MM.1S (cell line): ENCODE measurements around the gene KCNJ18.
"Not testable (repeated sequence)": the region's sequence is repeated elsewhere in the genome, so short reads cannot be mapped to it uniquely, and the experiment has no call there.

Experiments
- DNase-seq: peaks from one replicate; pipeline ENCODE4 v3.0.0-alpha.2; 2015
- H2AFZ ChIP-seq: fragments of 300-600 bp; sonication (generic); 2 replicates; pipeline ENCODE4 v1.6.0; 2016; ENCODE audit warnings: antibody characterized with exemption, low read length
- H3F3A ChIP-seq: fragments of 300-600 bp; sonication (generic); 2 replicates; pipeline ENCODE4 v1.6.1; 2016; ENCODE audit warnings: mild to moderate bottlenecking, antibody characterized with exemption, low read length, moderate library complexity, mixed read lengths; ENCODE audit not compliant: insufficient read depth
- H3K27ac ChIP-seq: fragments of 300-600 bp; sonication (generic); 2 replicates; pipeline ENCODE4 v1.5.1; 2016; ENCODE audit warnings: mild to moderate bottlenecking, low read length
- H3K27me3 ChIP-seq: fragments of 300-600 bp; sonication (generic); replicated peaks from 2 replicates; pipeline ENCODE4 v1.6.0; 2016; ENCODE audit warnings: low read length; ENCODE audit not compliant: insufficient read depth
- H3K36me3 ChIP-seq: fragments of 300-600 bp; sonication (generic); replicated peaks from 2 replicates; pipeline ENCODE4 v1.6.1; 2016; ENCODE audit warnings: mild to moderate bottlenecking, low read length, mixed read lengths; ENCODE audit not compliant: insufficient read depth
- H3K4me1 ChIP-seq: fragments of 300-600 bp; sonication (generic); 2 replicates; pipeline ENCODE4 v1.6.1; 2016; ENCODE audit warnings: low read length, mixed read lengths
- H3K4me2 ChIP-seq: fragments of 300-600 bp; sonication (generic); 2 replicates; pipeline ENCODE4 v1.6.0; 2016; ENCODE audit warnings: low read depth, low read length
- H3K4me3 ChIP-seq: fragments of 300-600 bp; sonication (generic); 2 replicates; pipeline ENCODE4 v1.5.1; 2016; ENCODE audit warnings: low read length, mixed read lengths
- H3K79me2 ChIP-seq: fragments of 300-600 bp; sonication (generic); 2 replicates; pipeline ENCODE4 v1.6.1; 2016; ENCODE audit warnings: mixed run types, low read length, mixed read lengths
- H3K9ac ChIP-seq: fragments of 300-600 bp; sonication (generic); 2 replicates; pipeline ENCODE4 v1.6.1; 2016; ENCODE audit warnings: low read length, mixed read lengths
- H3K9me2 ChIP-seq: fragments of 300-600 bp; sonication (generic); replicated peaks from 2 replicates; pipeline ENCODE4 v1.6.1; 2016; ENCODE audit warnings: mild to moderate bottlenecking, low read length, mixed read lengths; ENCODE audit not compliant: insufficient read depth
- H3K9me3 ChIP-seq: fragments of 300-600 bp; sonication (generic); replicated peaks from 2 replicates; pipeline ENCODE4 v1.6.1; 2016; ENCODE audit warnings: mild to moderate bottlenecking, low read length, mixed read lengths; ENCODE audit not compliant: insufficient read depth
- H4K20me1 ChIP-seq: fragments of 300-600 bp; sonication (generic); 2 replicates; pipeline ENCODE4 v1.6.1; 2016; ENCODE audit warnings: mild to moderate bottlenecking, low read length, moderate library complexity, mixed read lengths; ENCODE audit not compliant: insufficient read depth
- EZH2 ChIP-seq: fragments of 300-600 bp; sonication (generic); optimal IDR thresholded peaks from 2 replicates; pipeline ENCODE3; 2017; ENCODE audit warnings: low read depth, mild to moderate bottlenecking, antibody characterized with exemption, low read length, mixed read lengths
- EZH2phosphoT487 ChIP-seq: fragments of 300-600 bp; sonication (generic); IDR thresholded peaks from 2 replicates; pipeline ENCODE4 v1.6.1; 2018; ENCODE audit warnings: antibody characterized with exemption, low read length
- TF ChIP-seq, protein P1 (sequence below): fragments of 300-600 bp; sonication (generic); IDR thresholded peaks from 2 replicates; pipeline ENCODE4 v1.5.1; 2016; ENCODE audit warnings: antibody characterized with exemption, low read length, mixed read lengths

KCNJ18 gene

DNA sequence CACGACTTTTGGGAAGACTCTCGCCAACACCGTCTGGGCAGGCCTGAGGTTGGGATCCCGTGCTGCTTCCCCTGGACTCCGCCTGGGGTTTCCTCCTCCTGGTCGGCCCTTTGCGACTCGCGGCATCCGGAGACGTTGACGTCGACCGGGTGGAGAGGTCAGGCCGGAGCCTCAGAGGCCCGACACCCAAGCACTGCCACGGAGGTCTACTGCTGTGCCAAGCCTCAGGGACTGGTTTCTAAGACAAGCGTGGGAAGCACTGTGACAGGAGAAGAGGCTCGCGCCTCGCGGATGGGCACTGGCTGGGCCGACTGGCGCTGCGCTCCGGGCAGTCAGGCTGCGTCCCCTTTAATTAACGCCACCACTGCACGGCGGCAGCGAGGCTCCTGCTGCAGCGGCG lies 7.9 kb upstream of the KCNJ18 start:
- H2AFZ ChIP-seq, DNase-seq, H3K27me3 ChIP-seq, H3K27ac ChIP-seq, H3K9ac ChIP-seq, H4K20me1 ChIP-seq, H3K9me3 ChIP-seq, H3K4me1 ChIP-seq, H3K79me2 ChIP-seq, H3K4me3 ChIP-seq, H3F3A ChIP-seq, H3K36me3 ChIP-seq, H3K4me2 ChIP-seq, H3K9me2 ChIP-seq: not testable (repeated sequence)

DNA sequence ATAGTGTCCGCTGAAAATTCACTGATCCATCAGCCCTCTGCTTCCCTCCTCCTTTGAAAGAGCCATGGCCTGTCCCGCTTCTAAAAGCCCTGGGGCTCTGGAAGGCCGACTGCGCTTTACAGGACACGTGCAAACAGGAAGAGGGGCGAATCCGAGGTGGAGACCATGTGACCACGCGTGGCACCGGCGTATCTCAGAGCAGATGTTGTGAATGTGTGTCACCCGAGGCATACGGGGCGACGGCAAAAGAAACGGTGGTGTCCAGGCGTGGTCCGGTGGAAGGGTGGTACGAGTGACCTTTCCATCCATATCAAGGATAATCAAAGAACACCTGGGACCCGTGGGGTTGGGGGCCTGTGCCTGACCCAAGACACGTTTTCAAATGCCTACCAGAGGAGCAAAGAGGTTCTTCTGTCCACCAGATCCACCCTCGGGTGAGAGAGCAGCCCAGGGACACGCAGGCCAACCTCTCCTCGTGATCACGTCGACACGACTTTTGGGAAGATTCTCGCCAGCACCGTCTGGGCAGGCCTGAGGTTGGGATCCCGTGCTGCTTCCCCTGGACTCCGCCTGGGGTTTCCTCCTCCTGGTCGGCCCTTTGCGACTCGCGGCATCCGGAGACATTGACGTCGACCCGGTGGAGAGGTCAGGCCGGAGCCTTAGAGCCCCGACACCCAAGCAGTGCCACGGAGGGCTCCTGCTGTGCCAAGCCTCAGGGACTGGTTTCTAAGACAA lies 7.1 kb upstream of the KCNJ18 start:
- not testable (repeated sequence) for H3K4me3 ChIP-seq, H3K27ac ChIP-seq, H3K9me2 ChIP-seq, H3F3A ChIP-seq, H4K20me1 ChIP-seq, H3K4me2 ChIP-seq, H3K36me3 ChIP-seq, H3K4me1 ChIP-seq, H3K9ac ChIP-seq, H3K9me3 ChIP-seq, H2AFZ ChIP-seq, H3K27me3 ChIP-seq, DNase-seq, H3K79me2 ChIP-seq

DNA sequence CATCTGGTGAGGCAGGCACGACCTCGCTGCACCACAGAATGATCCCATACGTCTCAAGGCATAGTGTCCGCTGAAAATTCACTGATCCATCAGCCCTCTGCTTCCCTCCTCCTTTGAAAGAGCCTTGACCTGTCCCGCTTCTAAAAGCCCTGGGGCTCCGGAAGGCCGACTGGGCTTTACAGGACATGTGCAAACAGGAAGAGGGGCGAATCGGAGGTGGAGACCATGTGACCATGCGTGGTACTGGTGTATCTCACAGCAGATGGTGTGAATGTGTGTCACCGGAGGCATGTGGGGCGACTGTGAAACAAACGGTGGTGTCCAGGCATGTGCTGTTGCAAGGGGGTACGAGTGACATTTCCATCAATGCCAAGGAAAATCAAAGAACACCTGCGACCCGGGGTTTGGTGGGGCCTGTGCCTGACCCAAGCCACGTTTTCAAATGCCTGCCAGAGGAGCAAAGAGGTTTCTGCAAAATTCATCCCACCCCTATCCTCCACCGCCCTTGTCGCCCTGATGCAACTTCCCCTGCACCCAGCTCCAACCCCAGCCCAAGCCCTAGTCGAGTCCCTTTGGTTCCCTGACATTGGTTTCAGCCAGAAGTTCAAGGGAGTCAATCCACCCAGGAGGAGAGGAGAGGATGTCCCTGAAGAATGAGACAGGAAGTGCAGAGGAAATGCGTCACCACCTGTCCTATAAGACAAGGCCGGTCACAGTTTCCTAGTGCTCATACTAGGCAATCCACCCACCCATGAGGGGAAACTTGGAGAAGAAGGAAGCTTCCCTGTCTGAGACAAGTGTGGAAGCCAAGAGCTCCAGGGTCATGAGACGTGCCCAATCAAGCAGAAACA lies 5.9 kb upstream of the KCNJ18 start:
- no peaks in the 10 kb centered on the region for H3K9me3 ChIP-seq
- H3K36me3 ChIP-seq, result no peaks in the 10 kb centered on the region
- H3K27ac ChIP-seq, result no peak overlapping the region
- H3F3A ChIP-seq, result no peaks in the 10 kb centered on the region
- no peaks in the 10 kb centered on the region for H4K20me1 ChIP-seq
- H3K9me2 ChIP-seq, result no peaks in the 10 kb centered on the region
- no peak overlapping the region for H3K4me3 ChIP-seq
- TF ChIP-seq EZH2phosphoT487 (no peak), EZH2 (no peak)
- TF ChIP-seq, protein P1, sequence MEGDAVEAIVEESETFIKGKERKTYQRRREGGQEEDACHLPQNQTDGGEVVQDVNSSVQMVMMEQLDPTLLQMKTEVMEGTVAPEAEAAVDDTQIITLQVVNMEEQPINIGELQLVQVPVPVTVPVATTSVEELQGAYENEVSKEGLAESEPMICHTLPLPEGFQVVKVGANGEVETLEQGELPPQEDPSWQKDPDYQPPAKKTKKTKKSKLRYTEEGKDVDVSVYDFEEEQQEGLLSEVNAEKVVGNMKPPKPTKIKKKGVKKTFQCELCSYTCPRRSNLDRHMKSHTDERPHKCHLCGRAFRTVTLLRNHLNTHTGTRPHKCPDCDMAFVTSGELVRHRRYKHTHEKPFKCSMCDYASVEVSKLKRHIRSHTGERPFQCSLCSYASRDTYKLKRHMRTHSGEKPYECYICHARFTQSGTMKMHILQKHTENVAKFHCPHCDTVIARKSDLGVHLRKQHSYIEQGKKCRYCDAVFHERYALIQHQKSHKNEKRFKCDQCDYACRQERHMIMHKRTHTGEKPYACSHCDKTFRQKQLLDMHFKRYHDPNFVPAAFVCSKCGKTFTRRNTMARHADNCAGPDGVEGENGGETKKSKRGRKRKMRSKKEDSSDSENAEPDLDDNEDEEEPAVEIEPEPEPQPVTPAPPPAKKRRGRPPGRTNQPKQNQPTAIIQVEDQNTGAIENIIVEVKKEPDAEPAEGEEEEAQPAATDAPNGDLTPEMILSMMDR, result no peak
- H3K79me2 ChIP-seq, result no peaks in the 10 kb centered on the region
- no peaks in the 10 kb centered on the region for H3K27me3 ChIP-seq
- H3K4me2 ChIP-seq, result no peak overlapping the region
- DNase-seq, result no peak
- no peak overlapping the region for H3K9ac ChIP-seq
- no peak overlapping the region for H2AFZ ChIP-seq
- H3K4me1 ChIP-seq, result no peaks in the 10 kb centered on the region

DNA sequence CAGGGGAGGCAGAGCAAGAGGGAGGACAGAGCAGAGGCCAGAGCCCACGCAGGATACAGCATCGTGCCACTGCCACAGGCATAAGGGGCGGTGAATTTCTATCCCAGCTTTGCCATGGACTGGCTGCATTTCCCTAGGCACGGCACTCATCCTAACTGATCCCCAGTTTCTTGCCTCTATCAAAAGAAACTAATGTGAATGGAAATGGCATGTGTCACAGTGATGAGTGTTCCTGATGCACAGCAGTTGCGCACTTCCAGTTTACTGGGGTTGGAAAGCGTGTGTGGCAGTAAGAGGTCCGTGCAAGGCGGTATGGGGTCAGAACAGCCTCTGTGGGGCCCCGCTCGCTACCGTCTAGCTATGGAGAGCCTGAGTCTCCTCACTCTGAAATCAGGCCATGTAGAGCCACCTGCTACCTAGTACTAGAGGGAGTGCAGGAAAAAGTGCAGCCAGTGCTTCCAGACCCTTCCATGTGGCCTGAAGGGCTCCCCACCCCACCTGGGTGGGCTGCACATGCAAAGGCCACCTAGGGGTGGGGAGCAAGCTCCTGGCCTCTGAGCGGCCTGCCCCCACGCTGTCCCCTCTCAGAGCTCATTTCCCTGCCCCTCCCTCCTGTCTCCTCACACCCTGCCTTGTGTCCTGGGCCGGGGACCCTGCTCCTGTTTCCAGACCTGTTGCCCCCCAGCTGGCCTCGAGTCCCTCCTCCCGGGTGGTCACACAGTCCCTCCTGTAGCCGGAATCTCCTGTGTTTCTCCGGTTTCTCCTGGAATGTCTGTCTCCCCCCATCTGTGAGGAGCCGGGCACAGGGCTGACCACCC lies 5.0 kb upstream of the KCNJ18 start:
- Histone ChIP-seq H3K9me2 (no peaks in the 10 kb centered on the region), H3K4me3 (no peak overlapping the region), H3K4me1 (no peaks in the 10 kb centered on the region), H3K79me2 (no peaks in the 10 kb centered on the region), H3K9me3 (no peaks in the 10 kb centered on the region), H3K36me3 (no peaks in the 10 kb centered on the region), H3K27ac (no peak overlapping the region), H3F3A (no peaks in the 10 kb centered on the region), H2AFZ (no peak overlapping the region), H3K9ac (no peak overlapping the region), H3K27me3 (no peaks in the 10 kb centered on the region), H3K4me2 (no peak overlapping the region), H4K20me1 (no peaks in the 10 kb centered on the region)
- no peak for DNase-seq
- TF ChIP-seq EZH2, result no peak
- TF ChIP-seq, protein P1, result no peak
- no peak for TF ChIP-seq EZH2phosphoT487
